ENCODE data around the gene DLL3.

Gene DLL3

DNA sequence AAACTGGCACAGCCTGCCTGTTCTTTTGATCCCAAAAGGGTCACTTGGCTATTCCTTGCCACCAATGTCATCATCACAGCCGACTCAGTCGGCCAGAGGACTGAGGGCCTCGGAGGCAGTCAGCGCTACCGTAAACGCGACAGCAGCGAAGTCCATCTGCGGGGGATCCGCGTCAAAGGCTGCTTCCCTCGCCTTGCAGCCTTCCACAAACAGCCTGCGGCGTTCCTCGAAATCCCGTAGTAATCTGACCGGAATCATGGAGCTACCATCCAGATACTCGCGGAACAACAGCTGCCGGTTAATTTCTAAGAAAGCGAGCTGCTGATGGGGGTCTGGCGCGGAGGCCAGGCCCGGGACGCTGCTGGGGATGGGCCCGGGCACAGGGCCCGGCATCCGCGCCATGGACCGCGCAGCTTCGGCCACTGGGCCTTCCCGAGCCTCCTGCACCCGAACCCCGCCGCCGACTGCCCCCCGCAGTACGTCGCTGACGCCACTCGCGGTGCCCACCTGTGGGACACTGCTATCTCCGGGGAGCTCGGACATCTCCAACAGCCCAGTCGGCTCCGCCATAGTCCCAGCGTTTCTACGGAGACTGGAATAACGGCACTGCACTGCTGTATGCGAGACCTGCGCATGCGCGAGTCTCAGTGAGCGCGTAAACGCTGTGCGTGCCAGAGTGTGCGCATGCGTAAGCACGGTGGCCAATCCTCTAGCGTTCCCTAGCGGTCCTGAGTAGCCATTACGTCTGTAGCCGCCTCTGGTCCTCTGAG is 33.7 kb downstream of the DLL3 start, which contains the start of gene EID2B:
EID2B (minus strand) TSS at position 620 of the 770 bp plus-strand sequence; CDS start at position 570, 50 bp downstream.
- peaks cover 6% of the 10 kb centered on the region; the same call in 1 of the 2 replicates for H3F3A ChIP-seq (ENCODE audit: insufficient read depth)
- no peaks in the 10 kb centered on the region for H3K9me2 ChIP-seq (replicated peaks; ENCODE audit: insufficient read depth, low read length)
- peak within 1 kb of the TSS; percentile 71 for H3K4me3 ChIP-seq (ENCODE audit: insufficient read depth, low read length, poor library complexity, severe bottlenecking)
- peak within 1 kb of the TSS; percentile 92 for H3K9ac ChIP-seq (ENCODE audit: low read length)
- no peaks in the 10 kb centered on the region for H3K27me3 ChIP-seq (ENCODE audit: low read length)
- peak within 1 kb of the TSS; percentile 22 for H3K27ac ChIP-seq (ENCODE audit: low read depth, low read length)
- H3K36me3 ChIP-seq (ENCODE audit: low read length), result no peaks in the 10 kb centered on the region; the same call in 1 of the 2 replicates
- peaks cover 17% of the 10 kb centered on the region for H3K79me2 ChIP-seq (ENCODE audit: insufficient read depth, low read length)
- H4K20me1 ChIP-seq (ENCODE audit: low read depth, low read length), result no peaks in the 10 kb centered on the region
- TF ChIP-seq, protein P1, sequence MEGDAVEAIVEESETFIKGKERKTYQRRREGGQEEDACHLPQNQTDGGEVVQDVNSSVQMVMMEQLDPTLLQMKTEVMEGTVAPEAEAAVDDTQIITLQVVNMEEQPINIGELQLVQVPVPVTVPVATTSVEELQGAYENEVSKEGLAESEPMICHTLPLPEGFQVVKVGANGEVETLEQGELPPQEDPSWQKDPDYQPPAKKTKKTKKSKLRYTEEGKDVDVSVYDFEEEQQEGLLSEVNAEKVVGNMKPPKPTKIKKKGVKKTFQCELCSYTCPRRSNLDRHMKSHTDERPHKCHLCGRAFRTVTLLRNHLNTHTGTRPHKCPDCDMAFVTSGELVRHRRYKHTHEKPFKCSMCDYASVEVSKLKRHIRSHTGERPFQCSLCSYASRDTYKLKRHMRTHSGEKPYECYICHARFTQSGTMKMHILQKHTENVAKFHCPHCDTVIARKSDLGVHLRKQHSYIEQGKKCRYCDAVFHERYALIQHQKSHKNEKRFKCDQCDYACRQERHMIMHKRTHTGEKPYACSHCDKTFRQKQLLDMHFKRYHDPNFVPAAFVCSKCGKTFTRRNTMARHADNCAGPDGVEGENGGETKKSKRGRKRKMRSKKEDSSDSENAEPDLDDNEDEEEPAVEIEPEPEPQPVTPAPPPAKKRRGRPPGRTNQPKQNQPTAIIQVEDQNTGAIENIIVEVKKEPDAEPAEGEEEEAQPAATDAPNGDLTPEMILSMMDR (IDR thresholded peaks at IDR 0.05; ENCODE audit: insufficient read depth, low read length, poor library complexity, severe bottlenecking), result peak; percentile 83
- no peak for TF ChIP-seq EZH2phosphoT487 (conservative IDR thresholded peaks at IDR 0.05; ENCODE audit: low read length)
- H2AFZ ChIP-seq (ENCODE audit: low read depth, low read length, severe bottlenecking), result peak within 1 kb of the TSS; percentile 65
- no peaks in the 10 kb centered on the region for H3K9me3 ChIP-seq (ENCODE audit: insufficient read depth, low read length)
- H3K4me2 ChIP-seq (ENCODE audit: low read depth, low read length, poor library complexity, severe bottlenecking), result peak within 1 kb of the TSS; percentile 94

DNA sequence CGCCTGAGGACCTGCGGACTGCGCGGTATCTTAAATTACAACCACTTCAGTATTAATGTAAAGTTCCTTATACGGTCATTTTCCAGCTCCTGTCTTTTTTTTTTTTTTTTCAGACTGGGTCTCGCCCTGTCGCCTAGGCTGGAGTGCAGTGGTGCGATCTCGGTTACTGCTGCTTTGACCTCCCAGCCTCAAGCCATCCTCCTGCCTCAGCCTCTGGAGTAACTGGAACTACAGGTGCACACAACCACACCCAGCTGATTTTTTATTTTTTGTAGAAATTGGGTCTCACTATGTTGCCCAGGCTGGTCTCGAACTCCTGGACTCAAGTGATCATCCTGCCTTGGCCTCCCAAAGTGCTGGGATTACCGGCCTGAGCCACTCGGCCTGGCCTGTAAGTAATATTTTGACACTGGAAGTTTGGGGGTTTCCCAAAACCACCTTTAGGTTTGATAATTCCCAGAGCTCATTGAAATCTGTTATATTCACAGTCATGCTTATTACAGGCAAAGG is 34.3 kb downstream of the DLL3 start:
- Histone ChIP-seq H3K79me2 (ENCODE audit: insufficient read depth, low read length) (peaks cover 19% of the 10 kb centered on the region), H4K20me1 (ENCODE audit: low read depth, low read length) (no peaks in the 10 kb centered on the region), H3F3A (ENCODE audit: insufficient read depth) (peaks cover 6% of the 10 kb centered on the region; the same call in 1 of the 2 replicates), H3K36me3 (ENCODE audit: low read length) (no peaks in the 10 kb centered on the region; the same call in 1 of the 2 replicates), H3K4me2 (ENCODE audit: low read depth, low read length, poor library complexity, severe bottlenecking) (peak overlapping the region; percentile 20), H2AFZ (ENCODE audit: low read depth, low read length, severe bottlenecking) (no peak overlapping the region), H3K4me3 (ENCODE audit: insufficient read depth, low read length, poor library complexity, severe bottlenecking) (no peak overlapping the region), H3K9ac (ENCODE audit: low read length) (peak overlapping the region; percentile 92; the same call in 1 of the 2 replicates), H3K9me3 (ENCODE audit: insufficient read depth, low read length) (no peaks in the 10 kb centered on the region), H3K27me3 (ENCODE audit: low read length) (no peaks in the 10 kb centered on the region), H3K27ac (ENCODE audit: low read depth, low read length) (no peak overlapping the region), H3K9me2 (replicated peaks; ENCODE audit: insufficient read depth, low read length) (no peaks in the 10 kb centered on the region)
- TF ChIP-seq, protein P1 (IDR thresholded peaks at IDR 0.05; ENCODE audit: insufficient read depth, low read length, poor library complexity, severe bottlenecking), result no peak
- no peak for TF ChIP-seq EZH2phosphoT487 (conservative IDR thresholded peaks at IDR 0.05; ENCODE audit: low read length)

DNA sequence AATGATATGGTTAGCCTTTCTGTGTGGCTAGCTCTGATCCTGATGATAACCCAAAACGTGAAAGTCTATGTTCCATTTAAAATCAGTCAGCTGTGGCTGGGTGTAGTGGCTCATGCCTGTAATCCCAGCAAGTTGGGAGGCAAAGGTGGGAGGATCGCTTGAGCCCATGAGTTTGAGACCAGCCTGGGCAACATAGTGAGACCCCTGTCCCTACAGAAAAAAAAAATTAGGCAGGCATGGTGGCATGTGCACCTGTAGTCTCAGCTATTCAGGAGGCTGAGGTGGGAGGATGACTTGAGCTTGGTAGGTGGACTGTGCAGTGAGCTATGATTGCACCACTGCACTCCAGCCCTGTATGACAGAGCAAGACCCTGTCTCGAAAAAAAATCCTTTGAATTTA is 35.0 kb downstream of the DLL3 start:
- H3K4me3 ChIP-seq (ENCODE audit: insufficient read depth, low read length, poor library complexity, severe bottlenecking), result no peak overlapping the region
- no peaks in the 10 kb centered on the region for H3K9me2 ChIP-seq (replicated peaks; ENCODE audit: insufficient read depth, low read length)
- TF ChIP-seq, protein P1 (IDR thresholded peaks at IDR 0.05; ENCODE audit: insufficient read depth, low read length, poor library complexity, severe bottlenecking), result no peak
- TF ChIP-seq EZH2phosphoT487 (conservative IDR thresholded peaks at IDR 0.05; ENCODE audit: low read length), result no peak
- no peak overlapping the region for H2AFZ ChIP-seq (ENCODE audit: low read depth, low read length, severe bottlenecking)
- H3K27me3 ChIP-seq (ENCODE audit: low read length), result no peaks in the 10 kb centered on the region
- no peaks in the 10 kb centered on the region for H3K9me3 ChIP-seq (ENCODE audit: insufficient read depth, low read length)
- no peaks in the 10 kb centered on the region for H3K36me3 ChIP-seq (ENCODE audit: low read length)
- H3F3A ChIP-seq (ENCODE audit: insufficient read depth), result peaks cover 6% of the 10 kb centered on the region; the same call in 1 of the 2 replicates
- peaks cover 3% of the 10 kb centered on the region; the same call in 1 of the 2 replicates for H4K20me1 ChIP-seq (ENCODE audit: low read depth, low read length)
- H3K4me2 ChIP-seq (ENCODE audit: low read depth, low read length, poor library complexity, severe bottlenecking), result no peak overlapping the region
- H3K9ac ChIP-seq (ENCODE audit: low read length), result no peak overlapping the region
- peaks cover 26% of the 10 kb centered on the region for H3K79me2 ChIP-seq (ENCODE audit: insufficient read depth, low read length)
- no peak overlapping the region for H3K27ac ChIP-seq (ENCODE audit: low read depth, low read length)

Measured in SU-DHL-6 (cell line).